HL-60 (cell line): ENCODE results near the gene CANT1.

Experiments used
- DNase-seq, 2 experiments: peaks; one replicate each; pipeline ENCODE4 v3.0.0-alpha.2; 2010 to 2020; ENCODE audit warnings: low read depth in 1 of 2, low spot score in 1 of 2
- H3K27ac ChIP-seq: fragments of 250-450 bp; sonication (Bioruptor Pico); replicated peaks from 2 replicates; pipeline ENCODE4 v1.5.1; 2020; ENCODE audit warnings: mild to moderate bottlenecking, moderate library complexity
- H3K27me3 ChIP-seq: fragments of 250-450 bp; sonication (Bioruptor Pico); 2 replicates; pipeline ENCODE4 v1.5.1; 2021; ENCODE audit warnings: mild to moderate bottlenecking, moderate library complexity; ENCODE audit not compliant: insufficient read depth, poor library complexity, severe bottlenecking
- H3K4me3 ChIP-seq: replicated peaks from 2 replicates; pipeline ENCODE4 v1.5.1; 2011; ENCODE audit warnings: mild to moderate bottlenecking, control low read depth, low read length; ENCODE audit not compliant: insufficient read depth
- CTCF ChIP-seq: IDR thresholded peaks from one replicate; pipeline ENCODE4 v1.5.1; 2011; ENCODE audit warnings: low read length, control low read depth, inconsistent platforms; ENCODE audit not compliant: insufficient read depth
- GABPA ChIP-seq: IDR thresholded peaks from 2 replicates; pipeline ENCODE4 v1.6.1; 2012; ENCODE audit warnings: low read depth
- POLR2AphosphoS5 ChIP-seq: IDR thresholded peaks from 2 replicates; pipeline ENCODE4 v1.6.1; 2012; ENCODE audit warnings: low read depth
- REST ChIP-seq: IDR thresholded peaks from 2 replicates; pipeline ENCODE4 v1.6.1; 2012; ENCODE audit warnings: low read depth; ENCODE audit not compliant: insufficient replicate concordance
- SPI1 ChIP-seq: IDR thresholded peaks from 2 replicates; pipeline ENCODE4 v1.6.1; 2012; ENCODE audit warnings: low read depth, mild to moderate bottlenecking, borderline replicate concordance

The CANT1 gene

GRCh38 chr17:79002796-79003593 is 6.6 kb downstream of the CANT1 start:
- TF ChIP-seq CTCF: no peak
- Histone ChIP-seq H3K27me3 (no peaks in the 10 kb centered on the region), H3K4me3 (no peak overlapping the region), H3K27ac (no peak overlapping the region)
- DNase-seq: no peak

- Histone ChIP-seq H3K4me3 (no peak overlapping the region), H3K27ac (no peak overlapping the region), H3K27me3 (no peaks in the 10 kb centered on the region)
- DNase-seq: no peak
- TF ChIP-seq REST (no peak), SPI1 (no peak)
Observed at GRCh38 chr17:79002291-79002690, 7.3 kb downstream of the CANT1 start.

GRCh38 chr17:79001190-79002020 is 8.2 kb downstream of the CANT1 start:
- no peak overlapping the region for H3K4me3 ChIP-seq
- TF ChIP-seq GABPA (no peak), POLR2AphosphoS5 (no peak), CTCF (no peak), REST (no peak), SPI1 (no peak)
- H3K27me3 ChIP-seq: no peaks in the 10 kb centered on the region
- H3K27ac ChIP-seq: no peak overlapping the region
- DNase-seq: no peak

GRCh38 chr17:79000396-79001189 is 9.0 kb downstream of the CANT1 start:
- H3K4me3 ChIP-seq: no peak overlapping the region
- no peak for DNase-seq
- no peak for TF ChIP-seq POLR2AphosphoS5
- TF ChIP-seq REST: no peak
- TF ChIP-seq GABPA: no peak
- TF ChIP-seq SPI1: no peak
- TF ChIP-seq CTCF: no peak
- H3K27ac ChIP-seq: no peak overlapping the region
- no peaks in the 10 kb centered on the region for H3K27me3 ChIP-seq
